Activated naive CD4-positive, alpha-beta T cell treated with anti-CD3 and anti-CD28 coated beads, Interleukin-2, amount 50 U/mL, for 24 hours (primary cell): ENCODE results near the gene KAZN.

Experiments used
- H3K27ac Mint-ChIP-seq: one replicate; pipeline ENCODE4 v1.8.0; 2021; ENCODE audit warnings: mild to moderate bottlenecking, mixed read lengths
- H3K27me3 Mint-ChIP-seq: one replicate; pipeline ENCODE4 v1.8.0; 2021; ENCODE audit warnings: mixed read lengths
- H3K36me3 Mint-ChIP-seq: one replicate; pipeline ENCODE4 v1.8.0; 2021; ENCODE audit warnings: mixed read lengths
- H3K4me1 Mint-ChIP-seq: one replicate; pipeline ENCODE4 v1.8.0; 2021; ENCODE audit warnings: mixed read lengths
- H3K4me3 Mint-ChIP-seq: one replicate; pipeline ENCODE4 v1.8.0; 2021; ENCODE audit warnings: mild to moderate bottlenecking, mixed read lengths
- H3K9me3 Mint-ChIP-seq: one replicate; pipeline ENCODE4 v1.8.0; 2021; ENCODE audit warnings: mixed read lengths

Gene KAZN

DNA sequence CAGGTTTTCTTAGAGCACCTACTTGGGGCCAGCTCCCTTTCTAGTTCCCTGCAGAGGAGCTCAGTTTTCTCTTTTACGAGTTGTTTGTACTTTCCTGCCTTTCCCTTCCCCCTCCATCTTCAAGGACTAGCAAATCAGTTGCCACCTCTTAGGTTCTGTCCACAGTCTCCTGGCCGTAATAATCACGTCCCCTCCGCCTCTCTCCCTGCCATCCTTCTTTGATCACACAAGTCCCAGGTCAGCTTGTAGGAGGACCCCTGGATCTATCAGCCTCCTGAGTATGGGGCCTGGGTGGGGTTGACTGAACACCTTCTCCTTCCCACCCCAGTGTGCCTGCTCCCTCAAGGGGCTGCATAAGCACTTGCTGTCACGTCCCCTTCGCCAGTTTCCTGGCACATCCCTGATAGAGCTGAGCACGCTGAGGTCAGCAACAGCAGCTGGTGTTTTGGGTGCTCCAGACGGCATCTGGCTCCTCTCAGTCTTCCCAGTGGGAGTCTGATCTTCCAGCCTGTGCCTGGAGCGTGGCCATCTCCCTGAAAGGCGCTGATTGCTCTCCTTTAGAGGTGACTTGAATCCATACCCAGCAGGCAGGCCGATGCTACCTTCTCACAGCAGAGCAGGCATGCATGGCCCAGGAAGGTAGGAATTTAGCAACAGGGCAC lies 338.9 kb downstream of the KAZN start:
- Mint-ChIP-seq H3K4me1 (no peaks in the 10 kb centered on the region), H3K27me3 (no peaks in the 10 kb centered on the region), H3K27ac (no peak overlapping the region), H3K4me3 (no peak overlapping the region), H3K36me3 (no peaks in the 10 kb centered on the region), H3K9me3 (no peaks in the 10 kb centered on the region)

DNA sequence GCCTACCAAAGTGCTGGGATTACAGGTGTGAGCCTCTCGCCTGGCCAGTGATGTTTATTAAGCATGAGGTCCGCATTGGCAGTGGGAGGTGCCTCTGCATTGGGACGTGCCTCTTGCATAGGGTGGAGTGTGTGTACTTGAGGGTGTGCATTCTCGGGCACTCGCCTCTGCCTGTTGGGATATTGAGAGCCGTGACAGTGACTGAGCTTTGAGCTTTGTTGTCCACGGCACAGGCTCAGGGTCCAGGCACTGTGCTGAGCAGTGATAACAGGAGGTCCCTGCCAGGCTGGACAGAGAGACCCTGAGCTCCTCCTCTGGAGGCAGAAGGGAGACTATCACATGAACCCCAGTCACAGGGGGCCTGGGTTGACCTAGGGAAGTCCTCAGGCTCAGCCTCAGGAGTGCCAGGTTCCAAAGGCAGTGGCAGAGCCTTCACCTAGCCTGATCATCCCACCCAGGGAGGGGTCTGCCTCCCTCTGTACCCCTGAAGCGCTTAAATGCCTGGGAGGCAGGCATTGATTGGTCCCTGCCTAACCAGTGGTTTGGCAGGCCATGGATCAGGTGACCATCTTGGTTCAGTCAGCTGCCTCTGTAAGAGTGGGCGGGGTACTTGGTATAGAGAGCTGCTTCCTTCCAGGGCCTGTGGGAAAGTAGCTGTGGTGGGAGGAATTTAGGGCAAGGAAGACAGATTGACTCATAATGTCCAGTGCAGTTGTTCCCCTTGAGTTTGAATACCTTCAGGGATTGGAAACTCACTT lies 341.2 kb downstream of the KAZN start:
- no peaks in the 10 kb centered on the region for H3K4me1 Mint-ChIP-seq
- H3K27me3 Mint-ChIP-seq, result no peaks in the 10 kb centered on the region
- no peak overlapping the region for H3K27ac Mint-ChIP-seq
- H3K9me3 Mint-ChIP-seq, result no peaks in the 10 kb centered on the region
- no peak overlapping the region for H3K4me3 Mint-ChIP-seq
- no peaks in the 10 kb centered on the region for H3K36me3 Mint-ChIP-seq

- H3K36me3 Mint-ChIP-seq, result no peaks in the 10 kb centered on the region
Observed at GRCh38 chr1:14940285-14940870, 341.9 kb downstream of the KAZN start.

DNA sequence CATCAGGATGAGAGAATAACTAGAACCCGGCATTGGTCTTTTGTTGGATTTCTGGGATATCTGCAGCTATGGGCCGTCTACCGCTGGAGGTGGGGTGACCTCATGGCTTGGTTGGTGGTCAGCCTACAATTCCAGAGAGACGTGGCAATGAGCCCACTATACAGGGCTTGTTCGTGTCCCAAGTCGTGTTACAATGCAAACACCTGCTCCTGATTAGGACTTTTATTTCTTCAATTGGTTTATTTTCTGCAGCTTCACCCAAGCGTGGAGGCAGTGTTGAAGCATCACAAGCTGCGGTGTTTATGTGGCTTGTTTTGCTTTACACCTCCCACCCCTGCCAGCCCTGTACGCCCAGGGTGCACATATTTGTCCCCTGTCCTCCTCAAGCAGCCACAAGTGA lies 343.4 kb downstream of the KAZN start:
- no peak overlapping the region for H3K27ac Mint-ChIP-seq
- no peaks in the 10 kb centered on the region for H3K27me3 Mint-ChIP-seq
- H3K4me1 Mint-ChIP-seq, result no peaks in the 10 kb centered on the region
- H3K9me3 Mint-ChIP-seq, result no peaks in the 10 kb centered on the region
- H3K4me3 Mint-ChIP-seq, result no peak overlapping the region
- no peaks in the 10 kb centered on the region for H3K36me3 Mint-ChIP-seq

More at GRCh38 chr1:14940285-14940870, 341.9 kb downstream of the KAZN start:
- Mint-ChIP-seq H3K4me1 (no peaks in the 10 kb centered on the region), H3K27ac (no peak overlapping the region), H3K9me3 (no peaks in the 10 kb centered on the region), H3K27me3 (no peaks in the 10 kb centered on the region), H3K4me3 (no peak overlapping the region)

DNA sequence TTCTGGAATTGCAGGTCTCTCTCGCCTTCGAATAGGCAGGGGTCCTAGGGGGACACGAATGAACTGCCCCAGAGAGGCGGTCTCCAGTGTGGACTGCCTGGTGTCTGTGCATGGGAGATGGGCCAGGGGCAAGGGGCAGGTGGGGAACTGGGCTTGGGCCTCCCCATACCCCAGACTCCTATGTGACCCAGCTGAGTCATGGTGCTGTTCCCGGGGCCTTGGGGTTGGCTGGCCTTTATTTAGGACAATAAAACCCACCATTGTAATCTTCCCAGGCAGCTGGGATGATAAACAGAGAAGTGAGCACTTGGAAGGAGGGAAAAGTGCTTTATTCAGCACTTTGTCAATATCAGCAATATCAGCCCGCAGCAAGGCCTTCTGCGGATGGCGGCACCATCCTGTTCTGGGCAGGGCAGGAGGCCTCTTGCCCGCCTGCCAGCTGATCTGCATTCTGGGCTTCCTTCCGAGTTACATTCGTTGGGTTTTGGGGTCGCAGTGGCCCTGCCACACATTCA lies 346.0 kb downstream of the KAZN start:
- H3K4me3 Mint-ChIP-seq, result no peak overlapping the region
- H3K36me3 Mint-ChIP-seq, result no peaks in the 10 kb centered on the region
- H3K9me3 Mint-ChIP-seq, result no peaks in the 10 kb centered on the region
- H3K27me3 Mint-ChIP-seq, result no peaks in the 10 kb centered on the region
- no peaks in the 10 kb centered on the region for H3K4me1 Mint-ChIP-seq
- H3K27ac Mint-ChIP-seq, result no peak overlapping the region

DNA sequence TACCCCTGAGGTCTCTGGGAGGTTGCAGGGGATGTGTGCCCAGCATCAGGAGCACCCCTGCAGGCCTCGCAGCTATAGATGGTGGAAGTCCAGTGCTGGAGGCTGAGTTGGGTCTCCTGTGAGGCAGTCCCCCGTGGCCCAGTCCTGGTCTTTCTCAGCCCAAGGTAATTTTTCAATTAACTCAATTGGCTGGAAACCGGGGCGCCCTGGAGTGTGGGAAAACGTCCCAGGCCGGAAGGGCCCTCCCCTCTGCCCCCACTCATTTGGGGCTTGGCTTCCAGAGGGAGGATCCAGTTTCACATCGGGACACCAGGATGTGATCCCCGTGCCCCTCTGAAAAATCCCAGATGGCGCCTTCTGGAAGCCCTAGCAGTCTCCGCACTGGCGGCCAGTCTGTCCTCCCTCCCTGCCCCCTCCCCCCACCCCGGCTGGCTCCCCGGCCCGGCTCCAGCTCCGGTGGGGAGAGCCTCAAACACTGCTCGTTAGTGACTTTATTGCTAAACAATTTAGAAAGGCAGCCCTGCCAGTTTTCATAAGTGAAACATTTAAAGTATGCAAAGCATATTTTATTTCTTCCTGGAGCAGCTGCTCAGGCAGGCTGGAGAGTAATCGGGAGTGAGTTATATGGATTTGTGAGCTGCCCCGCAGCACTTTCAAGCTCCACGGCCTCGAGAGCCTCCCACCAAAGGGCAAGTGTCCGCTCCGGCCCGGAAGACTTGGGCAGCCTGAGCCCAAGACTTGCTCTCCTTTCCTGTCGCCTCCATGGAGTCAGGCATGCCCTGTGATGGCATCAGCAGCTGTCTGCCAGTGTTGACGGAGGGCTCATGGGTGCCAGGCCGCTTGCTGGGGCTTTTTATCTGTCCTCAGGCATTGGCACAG lies 346.9 kb downstream of the KAZN start:
- H3K27ac Mint-ChIP-seq, result no peak overlapping the region
- H3K27me3 Mint-ChIP-seq, result no peaks in the 10 kb centered on the region
- H3K9me3 Mint-ChIP-seq, result no peaks in the 10 kb centered on the region

GRCh38 chr1:14946011-14946359 lies 347.5 kb downstream of the KAZN start:
- H3K4me1 Mint-ChIP-seq, result no peaks in the 10 kb centered on the region
- no peaks in the 10 kb centered on the region for H3K27me3 Mint-ChIP-seq
- no peak overlapping the region for H3K27ac Mint-ChIP-seq
- no peaks in the 10 kb centered on the region for H3K36me3 Mint-ChIP-seq
- no peaks in the 10 kb centered on the region for H3K9me3 Mint-ChIP-seq
- no peak overlapping the region for H3K4me3 Mint-ChIP-seq

More for the DNA sequence above, 346.9 kb downstream of the KAZN start:
- Mint-ChIP-seq H3K4me3 (no peak overlapping the region), H3K4me1 (no peaks in the 10 kb centered on the region), H3K36me3 (no peaks in the 10 kb centered on the region)

DNA sequence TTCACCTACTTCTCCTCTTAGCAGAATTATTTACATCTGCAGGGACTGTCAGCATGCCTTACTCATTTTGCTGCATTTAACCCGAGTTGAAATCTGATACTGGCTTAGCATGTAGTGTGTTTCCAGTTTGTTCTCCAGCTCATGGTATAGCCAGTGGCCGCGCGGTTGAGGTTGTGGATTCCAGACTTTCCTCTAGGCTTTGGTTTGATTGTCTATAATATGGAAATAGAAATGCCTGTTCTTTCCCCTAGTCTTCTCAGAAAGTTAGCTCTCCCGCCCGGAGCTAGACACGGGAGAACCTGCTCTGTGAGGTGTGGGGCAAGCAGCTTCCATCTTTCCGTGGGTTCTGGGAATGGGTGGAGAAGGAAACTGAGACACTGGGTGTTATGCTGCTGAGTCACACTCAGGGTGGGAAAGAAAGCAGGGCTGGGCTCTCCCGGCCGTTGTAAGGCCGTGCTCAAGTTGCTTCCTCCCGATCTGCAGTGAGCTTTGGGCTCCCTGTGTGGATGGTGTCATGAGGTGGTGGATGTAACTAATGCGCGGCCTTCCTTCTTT lies 348.3 kb downstream of the KAZN start:
- Mint-ChIP-seq H3K27ac (no peak overlapping the region), H3K27me3 (no peaks in the 10 kb centered on the region), H3K9me3 (no peaks in the 10 kb centered on the region), H3K36me3 (no peaks in the 10 kb centered on the region), H3K4me1 (no peaks in the 10 kb centered on the region), H3K4me3 (no peak overlapping the region)

GRCh38 chr1:14947421-14947820 lies 348.9 kb downstream of the KAZN start:
- H3K27ac Mint-ChIP-seq, result no peak overlapping the region

GRCh38 chr1:14948112-14948652 lies 349.7 kb downstream of the KAZN start:
- Mint-ChIP-seq H3K27me3 (no peaks in the 10 kb centered on the region), H3K4me3 (no peak overlapping the region), H3K27ac (no peak overlapping the region), H3K9me3 (no peaks in the 10 kb centered on the region), H3K36me3 (no peaks in the 10 kb centered on the region), H3K4me1 (no peaks in the 10 kb centered on the region)

More at GRCh38 chr1:14947421-14947820, 348.9 kb downstream of the KAZN start:
- Mint-ChIP-seq H3K36me3 (no peaks in the 10 kb centered on the region), H3K27me3 (no peaks in the 10 kb centered on the region), H3K9me3 (no peaks in the 10 kb centered on the region), H3K4me3 (no peak overlapping the region), H3K4me1 (no peaks in the 10 kb centered on the region)

DNA sequence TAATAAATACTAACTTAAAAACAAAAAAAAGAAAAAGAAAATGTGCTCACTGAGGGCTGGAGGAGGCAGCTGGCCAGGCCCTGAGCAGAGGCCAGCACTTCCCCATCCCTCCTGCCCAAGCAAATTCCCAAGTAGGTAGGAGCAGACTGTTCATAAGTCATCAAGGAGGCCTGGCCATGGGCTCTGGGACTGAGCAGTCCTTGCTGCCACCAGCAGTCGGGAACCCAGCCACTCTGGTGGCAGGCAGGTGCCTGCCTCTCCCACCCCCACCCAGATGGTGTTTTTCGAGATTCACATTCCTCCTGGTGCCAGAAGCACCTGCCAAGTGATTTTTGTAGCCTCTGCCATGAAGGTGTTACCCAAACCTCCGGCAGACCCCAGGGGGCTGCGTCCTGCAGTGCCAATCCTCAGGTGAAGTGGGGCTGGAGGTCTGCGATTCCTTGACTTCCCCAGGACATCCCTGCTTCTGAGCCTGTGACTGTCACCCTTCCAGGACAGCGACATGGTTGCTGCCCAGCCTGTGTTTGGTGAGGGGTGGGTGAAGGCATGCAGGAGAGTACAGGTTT lies 350.9 kb downstream of the KAZN start:
- no peak overlapping the region for H3K27ac Mint-ChIP-seq
- no peak overlapping the region for H3K4me3 Mint-ChIP-seq
- H3K9me3 Mint-ChIP-seq, result no peaks in the 10 kb centered on the region
- H3K27me3 Mint-ChIP-seq, result no peaks in the 10 kb centered on the region
- H3K4me1 Mint-ChIP-seq, result no peaks in the 10 kb centered on the region
- H3K36me3 Mint-ChIP-seq, result no peaks in the 10 kb centered on the region

- H3K27ac Mint-ChIP-seq, result no peak overlapping the region
Observed at GRCh38 chr1:14949836-14950713, 351.6 kb downstream of the KAZN start.

DNA sequence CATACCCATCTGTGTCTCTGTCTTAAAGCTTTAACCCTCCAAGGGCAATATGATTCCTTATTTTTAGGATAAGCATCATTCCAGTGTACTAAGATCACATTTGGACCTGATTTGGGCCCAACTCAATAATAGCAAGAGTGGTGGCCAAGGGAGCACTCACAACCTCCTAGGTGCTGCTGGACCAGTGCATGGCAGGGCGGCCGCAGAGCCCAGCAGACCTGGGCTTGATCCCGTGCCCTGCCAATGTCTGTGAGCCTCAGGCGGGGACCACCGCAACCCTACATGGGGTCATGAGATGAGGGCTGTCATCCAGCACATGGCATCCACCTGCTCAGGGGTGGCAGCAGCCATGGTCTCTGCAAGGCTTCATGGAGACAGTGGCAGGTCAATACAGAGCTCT lies 353.3 kb downstream of the KAZN start:
- no peaks in the 10 kb centered on the region for H3K4me1 Mint-ChIP-seq
- no peaks in the 10 kb centered on the region for H3K9me3 Mint-ChIP-seq
- H3K27ac Mint-ChIP-seq, result no peak overlapping the region
- H3K36me3 Mint-ChIP-seq, result no peaks in the 10 kb centered on the region
- H3K4me3 Mint-ChIP-seq, result no peak overlapping the region
- H3K27me3 Mint-ChIP-seq, result no peaks in the 10 kb centered on the region

More at GRCh38 chr1:14949836-14950713, 351.6 kb downstream of the KAZN start:
- no peaks in the 10 kb centered on the region for H3K9me3 Mint-ChIP-seq
- no peaks in the 10 kb centered on the region for H3K36me3 Mint-ChIP-seq
- H3K27me3 Mint-ChIP-seq, result no peaks in the 10 kb centered on the region
- no peaks in the 10 kb centered on the region for H3K4me1 Mint-ChIP-seq
- H3K4me3 Mint-ChIP-seq, result no peak overlapping the region
